GM19238 (cell line): ENCODE data around the gene ZNF681.
"Not testable (repeated sequence)": the region's sequence is repeated elsewhere in the genome, so short reads cannot be mapped to it uniquely, and the experiment has no call there.

Source experiments
- DNase-seq: peaks from one replicate; pipeline ENCODE4 v3.0.0; 2011; ENCODE audit warnings: low spot score; ENCODE audit not compliant: insufficient read length

Gene ZNF681

DNA sequence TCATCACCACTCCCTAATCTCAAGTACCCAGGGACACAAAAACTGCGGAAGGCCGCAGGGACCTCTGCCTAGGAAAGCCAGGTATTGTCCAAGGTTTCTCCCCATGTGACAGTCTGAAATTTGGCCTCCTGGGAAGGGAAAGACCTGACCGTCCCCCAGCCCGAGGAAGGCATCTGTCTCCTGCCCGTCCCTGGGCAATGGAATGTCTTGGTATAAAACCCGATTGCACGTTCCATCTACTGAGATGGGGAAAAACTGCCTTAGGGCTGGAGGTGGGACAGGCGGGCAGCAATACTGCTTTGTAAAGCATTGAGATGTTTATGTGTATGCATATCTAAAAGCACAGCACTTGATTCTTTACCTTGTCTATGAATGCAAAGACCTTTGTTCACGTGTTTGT lies 65.8 kb downstream of the ZNF681 start:
- not testable (repeated sequence) for DNase-seq
